H1 (cell line): Measurements from ENCODE around the gene TMPRSS9. TPM values are rescaled to one million over a fixed set of nuclear protein-coding genes. Genes with fewer than 3 reads are reported as not detected.

Source experiments
- ATF2 ChIP-seq: IDR thresholded peaks from 2 replicates; pipeline ENCODE4 v1.6.1; 2012; ENCODE audit warnings: low read length, inconsistent platforms
- BACH1 ChIP-seq: IDR thresholded peaks from 2 replicates; pipeline ENCODE4 v1.6.1; 2012; ENCODE audit warnings: low read length, improper control_type of control experiment
- JUND ChIP-seq: IDR thresholded peaks from 2 replicates; pipeline ENCODE4 v1.6.1; 2011; ENCODE audit warnings: mild to moderate bottlenecking, improper control_type of control experiment, low read length
- PHF8 ChIP-seq: fragments of 200-600 bp; sonication (generic); conservative IDR thresholded peaks from 2 replicates; pipeline ENCODE4 v1.7.1; 2012; ENCODE audit warnings: low read depth, mild to moderate bottlenecking, inconsistent platforms, low read length, moderate library complexity
- RAD21 ChIP-seq, 2 experiments: IDR thresholded peaks in 1 of 2; conservative IDR thresholded peaks in 1 of 2; 2 replicates each; pipeline ENCODE4 v1.6.1; 2011; ENCODE audit warnings: low read depth in 2 of 2, low read length in 2 of 2, improper control_type of control experiment in 1 of 2, inconsistent platforms in 1 of 2, mild to moderate bottlenecking in 1 of 2, moderate library complexity in 1 of 2
- SAP30 ChIP-seq: fragments of 300-600 bp; sonication (generic); IDR thresholded peaks from 2 replicates; pipeline ENCODE4 v1.7.1; 2012; ENCODE audit warnings: low read length, moderate library complexity, mild to moderate bottlenecking, inconsistent platforms; ENCODE audit not compliant: insufficient read depth, insufficient replicate concordance
- YY1 ChIP-seq: IDR thresholded peaks from 2 replicates; pipeline ENCODE4 v1.6.1; 2011; ENCODE audit warnings: low read depth, mild to moderate bottlenecking, low read length
- polyA plus RNA-seq, 7 experiments: library from polyadenylated mRNA; depleted of rRNA in 3 of 7; stranded (reverse) in 5 of 7; unstranded in 2 of 7; fragments of >200 nt in 5 of 7; fragments of 200-250 nt in 2 of 7; gene quantifications; 1 replicate in 5 of 7; 2 replicates in 1 of 7; 4 replicates in 1 of 7; pipeline versions ENCODE4 v1.2.1 to v1.2.3, GENCODE V29; 2011 to 2013; ENCODE audit warnings: missing spikeins in 2 of 7, mixed read lengths in 2 of 7
- total RNA-seq: library from RNA; stranded (reverse); fragmentation: NEBNext Ultra II Directional; extraction: Animal tissue kit (Norgen Biotek cat#: 25700); gene quantifications from 2 replicates; pipeline ENCODE4 v1.2.1, GENCODE V29; 2021

The TMPRSS9 gene
- total and polyA plus RNA-seq, 2 of the 8 experiments (the other 6 are each of a cell fraction or from before 2014, with no cell fraction given), result 0.15 to 0.19 TPM

- TF ChIP-seq SAP30, result no peak
- no peak for TF ChIP-seq BACH1
- TF ChIP-seq ATF2, result no peak
- no peak for TF ChIP-seq PHF8
- no peak for TF ChIP-seq YY1
- TF ChIP-seq JUND, result no peak
- TF ChIP-seq RAD21 (IDR thresholded peaks at IDR 0.05 in 1 of 2, conservative IDR thresholded peaks at IDR 0.05 in 1 of 2; ENCODE audit: low read depth in 2 of 2, low read length in 2 of 2), result peak; percentile 72 to 80
Measured at GRCh38 chr19:2391118-2391725, 31.2 kb downstream of the TMPRSS9 start (continued).
